GM12892 (cell line): Measurements from ENCODE around the gene SRP68.

ENCODE experiments used
- POLR2A ChIP-seq: IDR thresholded peaks from 2 replicates; pipeline ENCODE4 v1.6.1; 2011; ENCODE audit warnings: low read depth, low read length, control low read depth
- POLR2AphosphoS5 ChIP-seq: IDR thresholded peaks from 2 replicates; pipeline ENCODE4 v1.6.1; 2011; ENCODE audit warnings: low read depth, low read length, control low read depth
- TAF1 ChIP-seq: IDR thresholded peaks from 2 replicates; pipeline ENCODE4 v1.6.1; 2011; ENCODE audit warnings: low read depth, mild to moderate bottlenecking, control low read depth, low read length, borderline replicate concordance

DNA sequence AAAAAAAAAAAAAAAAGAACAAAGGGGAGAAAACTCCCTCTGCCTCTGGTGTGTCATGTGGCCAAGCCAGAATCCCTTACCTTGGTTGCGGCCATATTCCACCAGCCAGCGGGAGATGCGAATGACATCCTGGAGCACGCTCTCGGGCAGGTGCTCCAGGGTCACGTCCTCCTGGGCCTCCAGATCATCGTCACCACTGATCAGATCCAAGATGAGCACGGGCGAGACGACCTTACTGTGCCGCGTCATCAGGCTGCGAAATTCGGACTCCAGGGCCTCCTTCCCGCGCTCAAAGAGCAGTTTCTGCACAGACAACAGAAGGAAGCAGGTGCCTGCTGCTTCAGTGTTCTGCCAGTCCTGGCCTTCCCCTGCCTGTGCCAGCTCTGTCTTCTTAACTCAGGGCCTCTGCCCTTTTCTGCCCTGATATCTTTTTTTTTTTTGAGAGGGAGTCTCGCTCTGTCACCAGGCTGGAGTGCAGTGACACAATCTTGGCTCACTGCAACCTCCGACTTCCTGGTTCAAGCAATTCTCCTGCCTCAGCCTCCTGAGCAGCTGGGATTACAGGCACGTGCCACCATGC is 25.5 kb upstream of the SRP68 start:
- TF ChIP-seq POLR2AphosphoS5: no peak
- no peak for TF ChIP-seq TAF1
- TF ChIP-seq POLR2A: no peak
